ENCODE data around the gene ALOX15. TPM values are rescaled to one million over a fixed set of nuclear protein-coding genes. Genes with fewer than 3 reads are reported as not detected.

Gene ALOX15
- total and polyA plus RNA-seq, 8 donors: 0.03 to 3.1 (median 1.2) TPM; not detected in 5

- DNase-seq: no peak
- Histone ChIP-seq H3K27me3 (peaks cover 10 to 87% (median 40%) of the 10 kb centered on the region in 3 donors), H3K4me1 (peaks cover 0 to 30% (median 18%) of the 10 kb centered on the region in 4 donors), H3K4me3 (no peak overlapping the region), H3K9me3 (no peaks in the 10 kb centered on the region), H3K27ac (no peak overlapping the region), H3K36me3 (no peaks in the 10 kb centered on the region)
- WGBS, 5 donors: 55 to 62% (median 57%) methylated on average over 12 of the region's 12 CpGs
- no peak for TF ChIP-seq CTCF (IDR thresholded peaks at IDR 0.05)
- TF ChIP-seq POLR2A (IDR thresholded peaks at IDR 0.05): no peak
- TF ChIP-seq POLR2AphosphoS5 (IDR thresholded peaks at IDR 0.05): no peak
- no peak for TF ChIP-seq EP300 (IDR thresholded peaks at IDR 0.05)
- intact Hi-C loops (cut with DNase I; ENCODE audit: low total_unique reads): no loop called here
Measured at GRCh38 chr17:4636474-4637100, 4.9 kb downstream of the ALOX15 start.

GRCh38 chr17:4635823-4636375 is 5.6 kb downstream of the ALOX15 start:
- DNase-seq: no peak
- Histone ChIP-seq H3K36me3 (no peaks in the 10 kb centered on the region), H3K27me3 (peaks cover 6 to 87% (median 33%) of the 10 kb centered on the region in 3 donors), H3K4me1 (peaks cover 0 to 23% (median 11%) of the 10 kb centered on the region in 4 donors), H3K9me3 (no peaks in the 10 kb centered on the region), H3K27ac (no peak overlapping the region), H3K4me3 (no peak overlapping the region)
- TF ChIP-seq POLR2AphosphoS5 (IDR thresholded peaks at IDR 0.05) (no peak), POLR2A (IDR thresholded peaks at IDR 0.05) (no peak), EP300 (IDR thresholded peaks at IDR 0.05) (no peak), CTCF (IDR thresholded peaks at IDR 0.05) (no peak)
- intact Hi-C loops (cut with DNase I; ENCODE audit: low total_unique reads): no loop called here
- WGBS, 5 donors: 6 to 17% (median 9%) methylated on average over 10 of the region's 10 CpGs

- H3K4me1 ChIP-seq: peaks cover 0 to 21% (median 8%) of the 10 kb centered on the region in 4 donors
- H3K27me3 ChIP-seq: peaks cover 6 to 79% (median 31%) of the 10 kb centered on the region in 3 donors
- no peak for TF ChIP-seq CTCF (IDR thresholded peaks at IDR 0.05)
- TF ChIP-seq POLR2AphosphoS5 (IDR thresholded peaks at IDR 0.05): no peak
- intact Hi-C loops (cut with DNase I; ENCODE audit: low total_unique reads): no loop called here
- DNase-seq: no peak
- H3K9me3 ChIP-seq: no peaks in the 10 kb centered on the region
- H3K4me3 ChIP-seq: no peak overlapping the region
- WGBS, 5 donors: 58 to 73% (median 66%) methylated on average over 4 of the region's 4 CpGs
- no peak overlapping the region for H3K27ac ChIP-seq
- no peaks in the 10 kb centered on the region for H3K36me3 ChIP-seq
Measured at GRCh38 chr17:4634976-4635375, 6.5 kb downstream of the ALOX15 start.

- intact Hi-C loops (cut with DNase I; ENCODE audit: low total_unique reads): no loop called here
- peaks cover 0 to 13% (median 2%) of the 10 kb centered on the region in 4 donors for H3K4me1 ChIP-seq
- no peaks in the 10 kb centered on the region for H3K36me3 ChIP-seq
- H3K9me3 ChIP-seq: no peaks in the 10 kb centered on the region
- H3K27me3 ChIP-seq: peaks cover 1 to 67% (median 23%) of the 10 kb centered on the region in 3 donors
- 90 to 98% (median 96%) methylated on average over 2 of the region's 2 CpGs for WGBS, 5 donors
- DNase-seq: no peak
- H3K4me3 ChIP-seq: no peak overlapping the region
- no peak overlapping the region for H3K27ac ChIP-seq
- TF ChIP-seq EP300 (IDR thresholded peaks at IDR 0.05) (no peak), POLR2A (IDR thresholded peaks at IDR 0.05) (no peak), POLR2AphosphoS5 (IDR thresholded peaks at IDR 0.05) (no peak), CTCF (IDR thresholded peaks at IDR 0.05) (no peak)
Measured at GRCh38 chr17:4633643-4634042, 7.8 kb downstream of the ALOX15 start.

Measured in stomach (tissue), 9 donors.